Endothelial cell of umbilical vein (primary cell): ENCODE data around the gene KCNJ4. TPM values are rescaled to one million over a fixed set of nuclear protein-coding genes. Genes with fewer than 3 reads are reported as not detected.

Experiments used
- BruUV-seq: library from RNA; stranded (reverse); fragments of 400-500 nt; replicated peaks from 2 replicates; lab custom pipeline; 2021; lab: Mats Ljungman, UMichigan
- CTCF ChIA-PET: fragments of 300-600, 350-600 bp; sonication (Branson Sonifier 250); formaldehyde crosslinking; loops from one replicate; lab custom pipeline; 2021; ENCODE audit warnings: antibody characterized with exemption, inconsistent platforms; lab: Charles Lee
- POLR2A ChIA-PET: fragments of 300-600, 350-600 bp; sonication (Branson Sonifier 250); formaldehyde crosslinking; loops from one replicate; lab custom pipeline; 2021; ENCODE audit warnings: antibody characterized with exemption, inconsistent platforms; lab: Charles Lee
- DNase-seq: peaks from one replicate; pipeline ENCODE4 v3.0.0-alpha.2; 2011; ENCODE audit warnings: low read depth, low spot score
- FAIRE-seq: peaks from 2 replicates; lab custom pipeline; 2011; peaks lifted over from hg19 to GRCh38; lab: Jason Lieb, UNC
- H2AFZ ChIP-seq: 2 replicates; pipeline ENCODE4 v1.6.0; 2012; ENCODE audit warnings: low read depth, low read length, control low read depth, inconsistent platforms
- H3K27ac ChIP-seq: 2 replicates; pipeline ENCODE4 v1.5.1; 2011; ENCODE audit warnings: low read depth, mild to moderate bottlenecking, control low read depth, low read length, moderate library complexity; ENCODE audit not compliant: insufficient read depth
- H3K27me3 ChIP-seq, 2 experiments: 2 replicates each; pipeline versions ENCODE4 v1.6.0 to v1.6.1; 2011; ENCODE audit warnings: low read length in 2 of 2, mixed read lengths in 1 of 2; ENCODE audit not compliant: control insufficient read depth in 2 of 2, insufficient read depth in 2 of 2
- H3K36me3 ChIP-seq, 2 experiments: 2 replicates in 1 of 2; 3 replicates in 1 of 2; pipeline ENCODE4 v1.5.1; 2011; ENCODE audit warnings: low read length in 2 of 2, mild to moderate bottlenecking in 1 of 2, moderate library complexity in 1 of 2; ENCODE audit not compliant: control insufficient read depth in 2 of 2, insufficient read depth in 2 of 2; ENCODE audit errors: extremely low read depth in 1 of 2
- H3K4me1 ChIP-seq: 3 replicates; pipeline ENCODE4 v1.5.1; 2011; ENCODE audit warnings: mild to moderate bottlenecking, low read length; ENCODE audit not compliant: control insufficient read depth, insufficient read depth; ENCODE audit errors: extremely low read depth
- H3K4me2 ChIP-seq: 2 replicates; pipeline ENCODE4 v1.6.1; 2011; ENCODE audit warnings: low read length, control low read depth, mixed read lengths; ENCODE audit not compliant: insufficient read depth
- H3K4me3 ChIP-seq, 3 experiments: fragments of 200-600 bp in 1 of 3; sonication (generic), shearing (Covaris generic) in 1 of 3; replicated peaks in 1 of 3; 2 replicates each; pipeline ENCODE4 v1.5.1; 2011 to 2016; ENCODE audit warnings: control low read depth in 3 of 3, low read length in 3 of 3, mild to moderate bottlenecking in 2 of 3, inconsistent platforms in 1 of 3, low read depth in 1 of 3, moderate library complexity in 1 of 3; ENCODE audit not compliant: insufficient read depth in 1 of 3
- H3K79me2 ChIP-seq: 2 replicates; pipeline ENCODE4 v1.6.0; 2012; ENCODE audit warnings: low read length, inconsistent platforms; ENCODE audit not compliant: control insufficient read depth, insufficient read depth
- H3K9ac ChIP-seq: replicated peaks from 2 replicates; pipeline ENCODE3; 2011; ENCODE audit warnings: low read length, control low read depth; ENCODE audit not compliant: insufficient read depth; ENCODE audit errors: extremely low read depth
- H3K9me1 ChIP-seq: replicated peaks from 3 replicates; pipeline ENCODE4 v1.6.0; 2011; ENCODE audit warnings: mild to moderate bottlenecking, low read length; ENCODE audit not compliant: control insufficient read depth, insufficient read depth; ENCODE audit errors: extremely low read depth
- H3K9me3 ChIP-seq: replicated peaks from 2 replicates; pipeline ENCODE4 v1.5.1; 2012; ENCODE audit warnings: low read length, inconsistent platforms; ENCODE audit not compliant: control insufficient read depth, insufficient read depth
- H4K20me1 ChIP-seq: replicated peaks from 2 replicates; pipeline ENCODE3; 2011; ENCODE audit warnings: mild to moderate bottlenecking, low read length; ENCODE audit not compliant: control insufficient read depth, insufficient read depth; ENCODE audit errors: extremely low read depth
- EZH2 ChIP-seq: IDR thresholded peaks from 2 replicates; pipeline ENCODE4 v1.6.1; 2012; ENCODE audit warnings: borderline replicate concordance, low read depth, mild to moderate bottlenecking, moderate library complexity, low read length, inconsistent platforms; ENCODE audit not compliant: severe bottlenecking
- FOS ChIP-seq: IDR thresholded peaks from 2 replicates; pipeline ENCODE4 v1.6.1; 2011; ENCODE audit warnings: mild to moderate bottlenecking, low read length, moderate library complexity, borderline replicate concordance; ENCODE audit not compliant: insufficient read depth
- GATA2 ChIP-seq: IDR thresholded peaks from 2 replicates; pipeline ENCODE4 v1.7.0; 2011; ENCODE audit warnings: low read depth, mild to moderate bottlenecking, moderate library complexity, mixed read lengths, low read length; ENCODE audit not compliant: insufficient read length, insufficient read depth
- JUN ChIP-seq: IDR thresholded peaks from 2 replicates; pipeline ENCODE4 v1.6.1; 2011; ENCODE audit warnings: borderline replicate concordance, low read depth; ENCODE audit not compliant: insufficient read length, insufficient read depth
- MYC ChIP-seq: IDR thresholded peaks from one replicate; pipeline ENCODE4 v1.6.1; 2011; ENCODE audit warnings: mild to moderate bottlenecking, low read depth, low read length
- POLR2A ChIP-seq: IDR thresholded peaks from 2 replicates; pipeline ENCODE4 v1.6.1; 2012; ENCODE audit warnings: low read depth, mild to moderate bottlenecking, control low read depth, low read length
- POLR2AphosphoS5 ChIP-seq: IDR thresholded peaks from 2 replicates; pipeline ENCODE4 v1.6.1; 2012; ENCODE audit warnings: low read depth, mild to moderate bottlenecking, control low read depth, low read length, moderate library complexity; ENCODE audit not compliant: insufficient read depth
- dilution Hi-C: fragments of 300-500 bp; cut with MboI; formaldehyde crosslinking; loops from one replicate; pipeline ENCODE4 v1.15.0; 2019; ENCODE audit warnings: low sequenced_read_pairs; ENCODE audit not compliant: extremely low pct_ligation_motif_present
- intact Hi-C: fragments of 100-400 bp; cut with micrococcal nuclease; formaldehyde crosslinking; loops from one replicate; pipeline ENCODE4 v1.10.0; 2022
- polyA plus RNA-seq, 4 experiments: library from polyadenylated mRNA; depleted of rRNA in 3 of 4; stranded (reverse) in 3 of 4; unstranded in 1 of 4; fragments of >200 nt; gene quantifications; 2 replicates each; pipeline versions ENCODE4 v1.2.1 to v1.2.3, GENCODE V29; 2011 to 2012; ENCODE audit warnings: missing spikeins in 1 of 4
- total RNA-seq: library from RNA; stranded (reverse); gene quantifications from 2 replicates; pipeline ENCODE4 v1.2.3, GENCODE V29; 2021
- TF ChIP-seq, protein P1 (sequence below): IDR thresholded peaks from 2 replicates; pipeline ENCODE4 v1.6.1; 2011; ENCODE audit not compliant: insufficient read depth, insufficient read length
- TF ChIP-seq, protein P2 (sequence below), 2 donors: IDR thresholded peaks; 1 replicate in 1 of 2; 2 replicates in 1 of 2; pipeline ENCODE4 v1.5.1; 2011; ENCODE audit warnings: low read length in 2 of 2, mild to moderate bottlenecking in 2 of 2, moderate library complexity in 2 of 2, control low read depth in 1 of 2, inconsistent platforms in 1 of 2, low read depth in 1 of 2; ENCODE audit not compliant: insufficient read depth in 1 of 2; ENCODE audit errors: extremely low read depth in 1 of 2

The KCNJ4 gene
- total and polyA plus RNA-seq, 2 donors (not counting 3 experiments of a cell fraction or from before 2014, with no cell fraction given): not detected

DNA sequence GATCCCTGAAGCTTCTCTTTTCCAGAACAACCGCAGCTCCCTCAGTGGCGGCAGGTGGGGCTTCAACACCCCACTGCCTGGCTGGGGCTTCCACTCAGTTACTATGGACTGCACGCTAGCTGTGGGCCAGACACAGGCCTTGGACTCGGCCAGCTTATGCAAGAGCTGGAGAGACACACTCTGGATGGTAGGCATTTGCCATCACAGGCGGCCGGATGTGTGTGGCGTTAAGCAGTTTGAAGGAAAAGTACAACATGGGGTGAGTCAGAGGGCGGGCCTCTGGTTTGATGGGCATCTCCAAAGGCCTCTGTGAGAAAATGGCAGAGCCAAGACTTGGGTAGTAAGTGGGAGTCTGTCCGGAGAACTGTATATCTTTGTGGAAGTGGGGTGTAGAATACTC, 17.6 kb downstream of the KCNJ4 start:
- intact Hi-C loops (no loop called here), dilution Hi-C loops (no loop called here)
- DNase-seq (no peak), FAIRE-seq (no peak)
- BruUV-seq: no TSS peak
- Histone ChIP-seq H3K9me1 (no peaks in the 10 kb centered on the region), H3K9ac (no peak overlapping the region), H3K9me3 (no peaks in the 10 kb centered on the region), H3K27me3 (peaks cover under 1 to 1% of the 10 kb centered on the region in 2 experiments), H3K4me3 (no peak overlapping the region), H3K79me2 (no peaks in the 10 kb centered on the region), H3K27ac (no peak overlapping the region), H3K4me1 (no peaks in the 10 kb centered on the region), H3K4me2 (no peak overlapping the region), H4K20me1 (no peaks in the 10 kb centered on the region), H2AFZ (no peak overlapping the region), H3K36me3 (no peaks in the 10 kb centered on the region)
- TF ChIP-seq POLR2A (no peak), EZH2 (no peak), JUN (no peak), POLR2AphosphoS5 (no peak), FOS (no peak), GATA2 (no peak), MYC (no peak)
- TF ChIP-seq, protein P1, sequence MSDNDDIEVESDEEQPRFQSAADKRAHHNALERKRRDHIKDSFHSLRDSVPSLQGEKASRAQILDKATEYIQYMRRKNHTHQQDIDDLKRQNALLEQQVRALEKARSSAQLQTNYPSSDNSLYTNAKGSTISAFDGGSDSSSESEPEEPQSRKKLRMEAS: no peak
- TF ChIP-seq, protein P2, sequence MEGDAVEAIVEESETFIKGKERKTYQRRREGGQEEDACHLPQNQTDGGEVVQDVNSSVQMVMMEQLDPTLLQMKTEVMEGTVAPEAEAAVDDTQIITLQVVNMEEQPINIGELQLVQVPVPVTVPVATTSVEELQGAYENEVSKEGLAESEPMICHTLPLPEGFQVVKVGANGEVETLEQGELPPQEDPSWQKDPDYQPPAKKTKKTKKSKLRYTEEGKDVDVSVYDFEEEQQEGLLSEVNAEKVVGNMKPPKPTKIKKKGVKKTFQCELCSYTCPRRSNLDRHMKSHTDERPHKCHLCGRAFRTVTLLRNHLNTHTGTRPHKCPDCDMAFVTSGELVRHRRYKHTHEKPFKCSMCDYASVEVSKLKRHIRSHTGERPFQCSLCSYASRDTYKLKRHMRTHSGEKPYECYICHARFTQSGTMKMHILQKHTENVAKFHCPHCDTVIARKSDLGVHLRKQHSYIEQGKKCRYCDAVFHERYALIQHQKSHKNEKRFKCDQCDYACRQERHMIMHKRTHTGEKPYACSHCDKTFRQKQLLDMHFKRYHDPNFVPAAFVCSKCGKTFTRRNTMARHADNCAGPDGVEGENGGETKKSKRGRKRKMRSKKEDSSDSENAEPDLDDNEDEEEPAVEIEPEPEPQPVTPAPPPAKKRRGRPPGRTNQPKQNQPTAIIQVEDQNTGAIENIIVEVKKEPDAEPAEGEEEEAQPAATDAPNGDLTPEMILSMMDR (IDR thresholded peaks at IDR 0.05; ENCODE audit: extremely low read depth in 1 of 2, insufficient read depth in 1 of 2, low read depth in 1 of 2, low read length in 2 of 2): no peak
- POLR2A ChIA-PET: no interaction called here
- CTCF ChIA-PET: no interaction called here
